Testis (tissue), 3 donors: ENCODE measurements around the gene ASCC1. TPM values are rescaled to one million over a fixed set of nuclear protein-coding genes. Genes with fewer than 3 reads are reported as not detected.

Experiments used
- DNase-seq: peaks from one replicate; pipeline ENCODE4 v3.0.0-alpha.2; 2019
- H3K27ac ChIP-seq, 2 donors: fragments of 200-600 bp; sonication (generic); one replicate each; pipeline ENCODE4 v1.5.1; 2019
- H3K27me3 ChIP-seq: fragments of 200-600 bp; sonication (generic); one replicate; pipeline ENCODE4 v1.5.1; 2019
- H3K36me3 ChIP-seq: fragments of 200-600 bp; sonication (generic); one replicate; pipeline ENCODE4 v1.5.1; 2017; ENCODE audit warnings: low read depth; ENCODE audit errors: missing control alignments
- H3K4me1 ChIP-seq: fragments of 200-600 bp; sonication (generic); one replicate; pipeline ENCODE4 v1.5.1; 2019
- H3K4me3 ChIP-seq, 2 donors: fragments of 200-600 bp; sonication (generic); one replicate each; pipeline ENCODE4 v1.5.1; 2017 to 2019
- H3K9me3 ChIP-seq: fragments of 200-600 bp; sonication (generic); one replicate; pipeline ENCODE4 v1.5.1; 2017
- CTCF ChIP-seq, 3 experiments: fragments of 450-650 bp in 2 of 3; fragments of 200-600 bp in 1 of 3; sonication (generic) in 1 of 3; IDR thresholded peaks; one replicate each; pipeline ENCODE4 v1.5.1; 2016 to 2019; ENCODE audit warnings: antibody characterized with exemption in 3 of 3, mild to moderate bottlenecking in 2 of 3, moderate library complexity in 1 of 3
- POLR2A ChIP-seq: fragments of 450-650 bp; IDR thresholded peaks from one replicate; pipeline ENCODE4 v1.6.1; 2017; ENCODE audit warnings: antibody characterized with exemption, mild to moderate bottlenecking, moderate library complexity
- WGBS, 2 donors: methylation state at CpG; one replicate each; pipeline ENCODE4 v1.1.5; 2018; 5-methylcytosine and 5-hydroxymethylcytosine counted together
- intact Hi-C: fragments of 100-400 bp; cut with DNase I; formaldehyde crosslinking; loops from one replicate; pipeline ENCODE4 v1.15.1; 2023; ENCODE audit warnings: low total_unique reads
- polyA plus RNA-seq: library from polyadenylated mRNA; stranded (reverse); fragments of 350-450 nt; fragmentation: Illumina TruSeq; extraction: RNeasy Lipid Tissue Mini Kit (QIAGEN cat#74804); gene quantifications from one replicate; pipeline ENCODE4 v1.2.3, GENCODE V29; 2014; ENCODE audit warnings: low read depth, low replicate concordance; ENCODE audit not compliant: insufficient read depth
- total RNA-seq, 2 donors: library from RNA; depleted of rRNA; stranded (reverse); fragments of >200 nt; gene quantifications; one replicate each; pipeline ENCODE4 v1.2.3, GENCODE V29; 2016

Gene ASCC1
- total and polyA plus RNA-seq, 3 donors from 2014 or later: 47.4 to 58.3 (median 48.8) TPM

DNA sequence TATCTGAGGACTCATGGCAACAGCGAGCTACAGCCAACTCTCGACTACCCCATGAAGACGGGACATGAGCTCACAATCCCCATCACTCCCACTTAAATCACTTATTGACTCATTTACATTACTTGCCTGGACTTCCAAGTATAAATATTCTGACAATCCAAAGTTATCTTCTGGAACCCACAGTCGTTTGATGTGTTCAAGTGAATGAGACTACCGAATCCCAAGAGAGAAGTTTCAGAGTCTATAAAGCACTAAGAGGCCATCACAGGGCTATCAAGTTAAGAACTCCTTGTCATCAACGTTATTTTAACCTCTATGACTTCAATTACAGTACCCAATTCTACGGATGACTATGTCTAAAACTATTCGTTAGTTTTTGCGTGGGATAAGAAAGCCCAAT lies 11.8 kb downstream of the ASCC1 start:
- no peaks in the 10 kb centered on the region for H3K36me3 ChIP-seq
- no peaks in the 10 kb centered on the region for H3K27me3 ChIP-seq
- H3K9me3 ChIP-seq: no peaks in the 10 kb centered on the region
- 68 to 72% methylated on average over 9 of the region's 9 CpGs for WGBS, 2 donors
- H3K4me1 ChIP-seq: peaks cover 9% of the 10 kb centered on the region
- intact Hi-C loops: no loop called here
- no peak overlapping the region for H3K4me3 ChIP-seq
- no peak for TF ChIP-seq CTCF (IDR thresholded peaks at IDR 0.05)
- peak overlapping the region; percentile 53 to 69 for H3K27ac ChIP-seq
- DNase-seq: no peak

- H3K9me3 ChIP-seq: no peaks in the 10 kb centered on the region
- no peak for DNase-seq
- no peak overlapping the region for H3K27ac ChIP-seq
- H3K4me1 ChIP-seq: peaks cover 9% of the 10 kb centered on the region
- TF ChIP-seq POLR2A (no peak), CTCF (IDR thresholded peaks at IDR 0.05) (no peak)
- 86 to 97% methylated on average over 5 of the region's 5 CpGs for WGBS, 2 donors
- intact Hi-C loops: no loop called here
- H3K4me3 ChIP-seq: no peak overlapping the region
- no peaks in the 10 kb centered on the region for H3K27me3 ChIP-seq
- H3K36me3 ChIP-seq: no peaks in the 10 kb centered on the region
These were observed 14.8 kb downstream of the ASCC1 start for GRCh38 chr10:72201293-72201692.

DNA sequence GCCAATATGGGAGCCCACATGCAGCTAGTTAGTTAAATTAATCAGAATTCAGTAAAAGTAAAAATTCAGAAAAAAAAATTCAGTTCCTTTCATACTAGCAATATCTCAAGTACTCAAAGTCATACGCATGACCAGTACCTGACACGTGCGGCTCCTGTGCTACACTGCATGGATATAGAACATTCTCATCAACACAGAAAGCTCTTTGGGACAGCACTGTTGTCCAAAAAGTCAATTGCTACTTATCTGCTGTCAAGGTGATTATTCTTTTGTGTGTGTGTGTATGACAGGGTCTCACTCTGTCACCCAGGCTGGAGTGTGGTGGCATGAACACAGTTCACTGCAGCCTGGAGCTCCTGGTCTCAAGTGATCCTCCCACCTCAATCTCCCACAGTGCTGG lies 15.2 kb downstream of the ASCC1 start:
- H3K4me3 ChIP-seq: no peak overlapping the region
- TF ChIP-seq CTCF (IDR thresholded peaks at IDR 0.05) (no peak), POLR2A (no peak)
- H3K27ac ChIP-seq: no peak overlapping the region
- DNase-seq: no peak
- H3K36me3 ChIP-seq: no peaks in the 10 kb centered on the region
- no peaks in the 10 kb centered on the region for H3K27me3 ChIP-seq
- H3K4me1 ChIP-seq: peaks cover 9% of the 10 kb centered on the region
- intact Hi-C loops: no loop called here
- 92 to 96% methylated on average over 3 of the region's 3 CpGs for WGBS, 2 donors
- H3K9me3 ChIP-seq: no peaks in the 10 kb centered on the region

- no peaks in the 10 kb centered on the region for H3K36me3 ChIP-seq
- no peak for TF ChIP-seq CTCF (IDR thresholded peaks at IDR 0.05)
- TF ChIP-seq POLR2A: no peak
- intact Hi-C loops: no loop called here
- H3K4me1 ChIP-seq: no peaks in the 10 kb centered on the region
- WGBS, 2 donors: 92 to 100% methylated on average over 2 of the region's 2 CpGs
- H3K27me3 ChIP-seq: no peaks in the 10 kb centered on the region
- no peaks in the 10 kb centered on the region for H3K9me3 ChIP-seq
- H3K4me3 ChIP-seq: no peak overlapping the region
- DNase-seq: no peak
- no peak overlapping the region for H3K27ac ChIP-seq
These were observed 21.1 kb downstream of the ASCC1 start for GRCh38 chr10:72194949-72195348.

- Histone ChIP-seq H3K36me3 (no peaks in the 10 kb centered on the region), H3K4me3 (no peak overlapping the region), H3K4me1 (no peaks in the 10 kb centered on the region), H3K27me3 (no peaks in the 10 kb centered on the region), H3K27ac (peak overlapping the region in 1 of 2 donors; percentile 63), H3K9me3 (no peaks in the 10 kb centered on the region)
- no peak for TF ChIP-seq CTCF (IDR thresholded peaks at IDR 0.05)
- no peak for TF ChIP-seq POLR2A
- no peak for DNase-seq
- 87 to 88% methylated on average over 3 of the region's 3 CpGs for WGBS, 2 donors
- intact Hi-C loops: no loop called here
These were observed 29.1 kb downstream of the ASCC1 start for GRCh38 chr10:72186982-72187330.
